ENCODE data around the gene ATF7IP. TPM values are rescaled to one million over a fixed set of nuclear protein-coding genes. Genes with fewer than 3 reads are reported as not detected.

ATF7IP gene
- total and polyA plus RNA-seq, 2 donors = 15.5 to 97.4 TPM

DNA sequence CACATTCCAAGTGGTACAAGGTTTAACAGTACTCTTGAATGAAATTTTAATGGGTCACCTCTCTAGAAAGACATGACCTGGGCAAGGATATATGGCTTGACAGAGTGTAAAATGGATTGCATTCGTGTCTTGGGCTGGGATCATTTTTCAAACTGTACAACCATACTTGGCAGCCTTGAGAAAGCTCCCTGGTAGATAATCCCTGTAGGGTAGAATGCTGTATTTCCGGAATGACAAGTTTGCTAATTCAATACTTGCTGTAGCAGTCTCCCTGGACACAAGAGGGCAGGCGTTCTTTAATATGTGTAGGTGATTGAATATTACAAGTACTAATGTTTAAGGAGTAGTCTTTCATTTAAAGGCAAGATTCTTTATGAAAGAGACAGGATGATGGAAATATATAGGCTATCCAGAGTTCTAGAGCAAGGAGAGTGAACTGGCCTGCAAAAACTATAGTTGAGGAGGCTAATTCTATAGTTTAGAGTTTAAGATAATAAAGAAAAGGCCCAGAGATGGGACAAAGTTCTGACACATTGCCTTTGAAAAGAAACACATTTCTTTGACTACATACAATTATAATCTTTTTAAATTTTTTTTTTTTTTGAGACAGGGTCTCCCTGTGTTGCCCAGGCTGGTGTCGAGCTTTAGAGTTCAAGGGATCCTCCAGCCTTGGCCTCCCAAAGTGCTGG, 148.8 kb downstream of the ATF7IP start:
- WGBS = 48% methylated on average over 4 of the region's 4 CpGs
- Histone ChIP-seq H3K36me3 (ENCODE audit: insufficient read depth) (no peaks in the 10 kb centered on the region), H3K4me3 (ENCODE audit: low read depth, low read length) (no peak overlapping the region), H3K4me1 (ENCODE audit: insufficient read depth) (no peaks in the 10 kb centered on the region), H3K27ac (ENCODE audit: low read depth) (peak overlapping the region; percentile 45)
- DNase-seq (ENCODE audit: extremely low spot score) = peak; percentile 84

DNA sequence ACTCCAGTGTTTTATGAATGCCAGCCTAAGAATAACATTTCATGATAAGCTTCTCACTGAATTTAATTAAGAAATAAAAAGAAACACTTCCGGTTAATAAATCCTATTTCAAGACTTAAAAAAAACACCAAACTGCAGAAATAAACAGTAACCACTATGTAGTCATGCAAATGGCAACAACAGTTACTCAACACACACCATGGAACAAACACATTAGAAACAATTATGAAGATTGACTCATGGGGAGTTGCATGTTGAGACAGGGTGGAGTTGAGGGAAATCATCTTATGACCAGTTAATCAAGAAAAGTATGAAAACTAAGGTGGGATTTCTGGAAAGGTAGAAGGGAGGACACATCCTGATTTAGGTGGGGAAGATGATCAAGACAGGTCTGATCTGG, 149.5 kb downstream of the ATF7IP start:
- Histone ChIP-seq H3K4me1 (ENCODE audit: insufficient read depth) (no peaks in the 10 kb centered on the region), H3K4me3 (ENCODE audit: low read depth, low read length) (no peak overlapping the region), H3K36me3 (ENCODE audit: insufficient read depth) (no peaks in the 10 kb centered on the region), H3K27ac (ENCODE audit: low read depth) (peak overlapping the region; percentile 45)
- no peak for DNase-seq (ENCODE audit: extremely low spot score)
- WGBS = 75% methylated on average over 1 of the region's 1 CpG

DNA sequence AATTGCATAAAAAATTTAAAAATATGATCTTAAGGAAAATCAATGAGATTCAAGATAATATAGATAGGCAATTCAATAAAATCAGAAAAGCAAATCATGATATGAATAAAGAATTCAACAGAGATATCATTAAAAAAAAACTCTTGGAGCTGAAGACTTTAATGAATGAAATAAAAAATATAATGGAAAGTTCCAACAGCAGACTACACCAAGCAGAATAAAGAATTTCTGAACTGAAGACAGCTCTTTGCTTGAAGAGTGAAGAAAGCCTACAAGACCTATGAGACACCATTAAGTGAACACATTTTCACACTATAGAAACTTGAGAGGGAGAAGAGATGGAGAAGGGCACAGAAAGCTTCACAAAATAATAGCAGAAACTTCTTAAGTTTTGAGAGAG, 156.3 kb downstream of the ATF7IP start:
- Histone ChIP-seq H3K4me1 (ENCODE audit: insufficient read depth) (no peaks in the 10 kb centered on the region), H3K4me3 (ENCODE audit: low read depth, low read length) (no peak overlapping the region), H3K36me3 (ENCODE audit: insufficient read depth) (no peaks in the 10 kb centered on the region), H3K27ac (ENCODE audit: low read depth) (no peak overlapping the region)
- DNase-seq (ENCODE audit: extremely low spot score) = no peak

DNA sequence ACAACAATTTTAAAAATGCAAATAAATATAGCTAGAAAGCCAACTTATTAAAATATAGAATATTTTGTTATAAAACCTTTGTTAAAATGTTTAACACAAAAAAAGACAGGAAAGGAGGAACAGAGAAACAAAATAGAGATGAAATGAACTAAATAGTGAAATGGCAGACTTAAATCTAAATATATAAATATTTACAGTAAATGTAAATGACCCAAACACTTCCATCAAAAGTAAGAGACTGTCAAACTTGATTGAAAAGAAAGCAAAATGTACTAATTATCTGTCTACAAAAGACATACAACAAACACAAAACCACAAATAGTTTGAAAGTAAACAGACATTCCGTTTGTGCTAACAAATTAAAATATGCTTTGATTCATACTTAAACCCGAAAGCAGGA, 160.5 kb downstream of the ATF7IP start:
- 92% methylated on average over 2 of the region's 2 CpGs for WGBS
- no peak overlapping the region for H3K27ac ChIP-seq (ENCODE audit: low read depth)
- H3K4me3 ChIP-seq (ENCODE audit: low read depth, low read length) = no peak overlapping the region
- DNase-seq (ENCODE audit: extremely low spot score) = no peak
- H3K4me1 ChIP-seq (ENCODE audit: insufficient read depth) = no peaks in the 10 kb centered on the region
- no peaks in the 10 kb centered on the region for H3K36me3 ChIP-seq (ENCODE audit: insufficient read depth)

GRCh38 chr12:14532152-14532551, 166.7 kb downstream of the ATF7IP start:
- no peak for DNase-seq (ENCODE audit: extremely low spot score)
- Histone ChIP-seq H3K27ac (ENCODE audit: low read depth) (no peak overlapping the region), H3K36me3 (ENCODE audit: insufficient read depth) (no peaks in the 10 kb centered on the region), H3K4me1 (ENCODE audit: insufficient read depth) (no peaks in the 10 kb centered on the region), H3K4me3 (ENCODE audit: low read depth, low read length) (no peak overlapping the region)
- WGBS = 89% methylated on average over 10 of the region's 10 CpGs

- DNase-seq (ENCODE audit: extremely low spot score) = no peak
- H3K4me1 ChIP-seq (ENCODE audit: insufficient read depth) = no peaks in the 10 kb centered on the region
- no peak overlapping the region for H3K4me3 ChIP-seq (ENCODE audit: low read depth, low read length)
- H3K27ac ChIP-seq (ENCODE audit: low read depth) = no peak overlapping the region
- no peaks in the 10 kb centered on the region for H3K36me3 ChIP-seq (ENCODE audit: insufficient read depth)
- WGBS = 89% methylated on average over 5 of the region's 5 CpGs
These were observed 171.6 kb downstream of the ATF7IP start for GRCh38 chr12:14537088-14537487.

GRCh38 chr12:14540801-14541462, 175.4 kb downstream of the ATF7IP start:
- Histone ChIP-seq H3K4me3 (ENCODE audit: low read depth, low read length) (no peak overlapping the region), H3K27ac (ENCODE audit: low read depth) (no peak overlapping the region), H3K4me1 (ENCODE audit: insufficient read depth) (no peaks in the 10 kb centered on the region), H3K36me3 (ENCODE audit: insufficient read depth) (no peaks in the 10 kb centered on the region)
- 67% methylated on average over 4 of the region's 4 CpGs for WGBS
- DNase-seq (ENCODE audit: extremely low spot score) = no peak

DNA sequence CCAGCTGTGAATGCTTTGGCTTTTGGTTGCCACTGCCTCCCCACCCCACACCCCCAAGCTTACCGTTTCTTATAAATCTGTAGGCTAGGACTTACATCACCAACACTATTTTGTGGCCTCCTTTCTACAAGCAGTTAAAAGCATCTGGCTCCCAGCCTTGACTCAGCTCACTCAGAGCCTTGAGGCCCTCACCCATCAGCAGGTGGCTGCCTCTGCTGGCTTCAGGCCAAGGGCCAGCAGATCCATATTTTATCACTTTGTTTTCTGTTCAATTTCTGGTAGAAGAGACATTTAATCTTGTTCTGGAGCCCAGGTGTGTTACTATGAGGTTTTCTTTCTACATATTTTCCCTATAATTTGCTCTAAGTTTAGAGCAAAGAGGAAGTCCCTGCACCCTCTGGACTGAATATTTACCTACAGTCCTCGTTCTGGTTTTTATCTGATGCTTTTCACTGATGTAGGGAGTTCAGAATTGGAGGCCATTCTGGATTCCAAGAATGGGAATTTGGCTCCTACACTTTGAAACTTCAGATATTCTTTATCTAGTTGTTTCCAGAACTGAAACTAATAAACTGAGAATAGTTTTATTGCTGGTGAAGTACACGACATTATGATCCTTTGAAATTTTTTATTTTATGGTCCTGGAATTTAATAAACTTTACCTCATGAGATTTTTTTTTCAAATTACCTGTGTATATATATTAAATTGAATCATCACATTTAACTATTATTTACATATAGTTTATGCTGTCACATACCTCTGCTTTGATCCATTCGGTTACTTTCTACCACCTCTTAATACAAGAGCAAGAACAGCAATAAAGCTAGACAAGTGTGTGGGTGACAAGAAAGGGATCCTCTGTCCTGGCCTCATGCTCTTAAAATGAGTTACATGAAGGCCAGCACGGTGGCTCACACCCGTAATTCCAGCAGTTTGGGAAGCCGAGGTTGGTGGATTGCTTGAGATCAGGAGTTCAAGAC, 180.0 kb downstream of the ATF7IP start:
- no peak for DNase-seq (ENCODE audit: extremely low spot score)
- H3K27ac ChIP-seq (ENCODE audit: low read depth) = no peak overlapping the region
- no peak overlapping the region for H3K4me3 ChIP-seq (ENCODE audit: low read depth, low read length)
- no peaks in the 10 kb centered on the region for H3K4me1 ChIP-seq (ENCODE audit: insufficient read depth)
- H3K36me3 ChIP-seq (ENCODE audit: insufficient read depth) = no peaks in the 10 kb centered on the region
- 54% methylated on average over 7 of the region's 7 CpGs for WGBS

- WGBS = 97% methylated on average over 4 of the region's 4 CpGs
- Histone ChIP-seq H3K36me3 (ENCODE audit: insufficient read depth) (no peaks in the 10 kb centered on the region), H3K27ac (ENCODE audit: low read depth) (no peak overlapping the region), H3K4me3 (ENCODE audit: low read depth, low read length) (no peak overlapping the region), H3K4me1 (ENCODE audit: insufficient read depth) (no peaks in the 10 kb centered on the region)
- no peak for DNase-seq (ENCODE audit: extremely low spot score)
These were observed 182.1 kb downstream of the ATF7IP start for GRCh38 chr12:14547571-14547970.

DNA sequence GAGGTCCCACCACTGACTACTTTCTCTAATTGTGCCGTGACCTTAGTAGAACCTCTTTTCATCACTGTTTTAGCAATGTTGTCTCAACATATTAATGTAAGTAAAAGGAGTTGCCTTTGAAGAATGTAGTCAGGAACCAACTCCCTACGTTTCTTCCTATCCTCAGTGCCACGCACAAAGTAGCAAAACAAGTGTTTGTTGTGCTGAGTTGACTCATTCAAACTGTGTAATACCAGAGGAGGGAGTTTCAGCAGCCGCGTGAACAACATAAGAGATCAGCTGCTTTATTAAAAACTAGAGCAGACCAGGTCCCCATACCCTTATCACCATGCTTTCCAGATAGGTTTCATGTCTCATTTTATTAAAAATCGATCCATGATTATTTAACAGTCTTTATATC, 183.1 kb downstream of the ATF7IP start:
- Histone ChIP-seq H3K4me1 (ENCODE audit: insufficient read depth) (no peaks in the 10 kb centered on the region), H3K4me3 (ENCODE audit: low read depth, low read length) (no peak overlapping the region), H3K36me3 (ENCODE audit: insufficient read depth) (no peaks in the 10 kb centered on the region), H3K27ac (ENCODE audit: low read depth) (no peak overlapping the region)
- DNase-seq (ENCODE audit: extremely low spot score) = no peak
- WGBS = 93% methylated on average over 6 of the region's 6 CpGs

Other genes starting within 250 kb of the ATF7IP start
- 55.3 TPM for gene PLBD1, start 202.2 kb downstream of the ATF7IP start, total RNA-seq
- 23.2 TPM for gene PLBD1, start 202.2 kb downstream of the ATF7IP start, polyA plus RNA-seq

All from urinary bladder (tissue), 4 donors.